Measurements from ENCODE around the gene CMSS1.

GRCh38 chr3:99915906-99916432, 98.3 kb downstream of the CMSS1 start:
- TF ChIP-seq CTCF (IDR thresholded peaks at IDR 0.05 in 4 of 5, conservative IDR thresholded peaks at IDR 0.05 in 1 of 5) (no peak), POLR2A (IDR thresholded peaks at IDR 0.05) (no peak)
